Stimulated activated CD8-positive, alpha-beta memory T cell treated with anti-CD3 and anti-CD28 coated beads, Interleukin-4, amount 100 ng/mL, for 1 hour (primary cell): ENCODE results near the gene SUSD4.

Experiments used
- DNase-seq, 2 donors: peaks; one replicate each; pipeline ENCODE4 v3.0.0-alpha.2; 2020; ENCODE audit warnings: low read depth in 2 of 2, low spot score in 1 of 2

SUSD4 gene

DNA sequence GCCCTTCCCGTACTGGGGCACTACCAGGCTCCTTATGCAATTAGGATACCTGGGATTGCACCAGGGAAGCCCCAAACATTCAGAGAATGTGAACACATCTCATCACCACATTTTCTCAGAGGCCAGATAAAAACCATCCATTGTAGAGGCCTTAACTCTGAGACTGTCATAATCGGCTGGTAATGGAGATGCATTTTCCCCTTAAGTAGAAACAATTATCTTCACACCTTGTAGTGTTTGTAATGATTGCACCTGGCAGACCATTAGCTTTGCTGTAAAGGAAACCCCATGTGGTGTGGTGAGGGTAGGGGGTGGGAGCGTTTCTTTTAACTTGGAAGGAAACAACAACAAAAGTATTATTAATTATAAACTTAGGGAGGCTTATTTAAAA is 131.0 kb downstream of the SUSD4 start:
- no peak for DNase-seq

DNA sequence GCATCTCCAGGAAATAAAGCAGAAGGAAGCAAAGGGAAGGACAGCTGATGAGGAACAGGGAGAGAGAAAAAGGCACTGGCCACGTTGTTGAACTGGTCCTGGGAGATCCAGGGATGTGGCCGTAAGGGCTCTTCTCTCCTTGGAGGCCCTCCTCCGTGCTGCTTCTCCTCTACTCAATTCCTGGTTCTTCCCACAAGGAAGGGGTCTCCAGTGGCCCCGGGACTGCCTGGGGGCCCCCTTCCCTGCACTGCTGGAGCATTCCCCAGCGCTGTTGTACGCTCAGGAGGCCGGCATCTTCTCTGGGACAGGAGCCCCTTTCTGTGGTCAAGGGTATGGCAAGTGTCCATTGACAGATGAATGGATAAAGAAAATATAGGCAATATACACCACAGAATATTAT is 132.4 kb downstream of the SUSD4 start:
- DNase-seq: no peak

DNA sequence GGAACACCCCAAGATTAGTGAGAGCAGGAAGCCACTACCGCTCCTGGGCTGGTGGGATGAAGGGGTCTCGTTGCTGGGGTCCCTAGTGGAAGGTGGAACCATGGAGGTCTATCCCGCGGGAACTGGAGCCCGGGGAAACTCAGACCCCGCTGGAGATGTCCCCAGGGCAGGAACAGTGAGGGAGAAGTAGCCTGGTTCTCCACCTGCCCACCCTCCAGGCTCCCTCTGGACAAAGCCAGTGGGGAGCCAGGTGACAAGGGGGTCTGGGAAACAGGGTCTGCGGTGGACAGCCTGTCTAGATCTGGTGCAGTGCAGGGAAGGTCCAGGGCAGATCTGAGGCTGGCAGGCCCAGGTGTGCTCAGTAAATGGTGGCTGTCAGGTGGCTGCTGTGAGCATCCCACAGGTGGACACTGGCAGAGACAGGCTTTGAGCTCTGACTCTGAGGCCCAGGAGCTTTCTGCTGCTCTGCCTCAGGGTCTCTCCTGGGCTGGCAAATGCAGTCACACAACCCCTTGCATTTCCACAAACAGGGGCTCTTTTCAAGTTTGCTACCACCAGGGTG is 132.9 kb downstream of the SUSD4 start:
- no peak for DNase-seq

DNA sequence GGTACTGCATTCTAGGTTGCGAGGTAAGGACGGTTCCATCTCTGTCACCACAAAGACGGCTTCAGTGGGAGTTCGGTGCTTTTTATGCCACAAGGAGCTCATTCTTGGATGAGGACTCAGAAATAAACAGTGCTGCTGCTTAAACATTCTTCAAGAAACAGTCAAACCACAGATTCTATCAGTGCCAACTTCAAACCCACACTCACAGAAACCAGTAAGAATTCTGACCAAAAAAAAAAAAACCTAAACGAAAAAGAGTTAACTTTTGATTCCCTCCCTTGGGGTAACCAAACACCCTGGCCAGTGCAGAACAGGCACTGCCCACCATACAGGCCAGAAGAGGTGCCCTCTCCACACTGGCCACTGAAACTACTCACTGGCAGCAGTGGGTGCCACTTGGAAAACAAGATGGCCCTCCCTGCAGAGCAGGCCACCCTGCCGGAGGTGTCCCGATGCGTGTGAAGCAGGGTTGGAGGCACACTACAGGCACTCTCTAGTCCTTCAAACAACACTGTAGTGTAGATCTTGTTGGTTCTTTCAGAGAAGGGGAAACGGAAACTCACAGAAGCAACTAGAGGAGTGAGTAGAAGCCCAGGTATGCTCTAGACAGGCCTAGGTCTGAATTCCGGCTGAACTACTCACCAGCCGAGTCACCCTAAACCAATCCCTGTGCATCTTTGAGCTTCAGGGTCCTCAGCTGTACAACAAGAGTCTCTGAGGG is 133.7 kb downstream of the SUSD4 start:
- no peak for DNase-seq

DNA sequence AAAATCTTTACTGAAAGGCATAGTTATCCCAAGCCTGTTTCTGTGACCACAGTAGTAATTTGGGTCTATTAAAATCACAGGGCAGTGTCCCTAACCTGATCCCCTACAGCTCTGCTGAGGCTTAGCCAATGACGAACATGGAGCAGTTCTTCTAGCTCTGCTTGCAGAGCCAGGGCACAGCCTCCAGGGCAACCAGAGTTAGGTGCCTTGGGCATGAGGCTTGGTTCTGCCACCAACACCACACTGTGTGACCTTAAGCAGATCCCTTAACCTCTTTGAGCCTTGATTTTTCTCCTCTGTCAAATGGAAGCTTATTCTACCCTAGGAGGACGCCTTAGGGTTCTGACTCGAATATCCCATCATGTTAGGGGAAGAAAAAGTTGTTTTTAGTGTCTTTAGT is 134.2 kb downstream of the SUSD4 start:
- DNase-seq: no peak

DNA sequence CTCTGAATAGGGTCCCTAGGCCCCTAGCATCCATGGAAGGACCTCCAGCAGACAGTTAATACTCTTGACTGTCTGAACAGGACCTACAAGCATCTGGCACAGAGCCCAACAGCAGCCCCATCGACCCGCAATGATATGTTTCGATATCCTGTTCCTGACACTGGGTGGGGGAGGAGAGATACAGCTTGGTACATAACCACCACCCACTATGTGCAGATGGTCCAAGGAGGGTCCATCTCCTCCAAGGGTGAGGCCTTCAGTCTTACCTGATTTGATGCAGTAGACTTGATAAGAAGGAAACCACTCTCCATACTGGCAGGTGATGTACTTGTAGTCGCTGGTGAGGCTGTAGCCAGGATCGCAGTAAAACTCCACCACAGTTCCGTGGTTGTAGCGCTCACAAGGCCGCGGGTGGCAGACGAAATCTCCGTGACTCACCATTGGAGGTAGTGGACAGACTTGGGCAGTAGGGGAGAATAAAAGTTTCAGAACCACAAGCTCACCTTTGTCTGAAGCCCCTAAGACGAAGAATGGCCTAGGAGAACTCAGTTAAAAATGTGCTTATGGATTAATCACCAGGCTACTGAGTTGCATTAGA is 134.9 kb downstream of the SUSD4 start:
- no peak for DNase-seq

DNA sequence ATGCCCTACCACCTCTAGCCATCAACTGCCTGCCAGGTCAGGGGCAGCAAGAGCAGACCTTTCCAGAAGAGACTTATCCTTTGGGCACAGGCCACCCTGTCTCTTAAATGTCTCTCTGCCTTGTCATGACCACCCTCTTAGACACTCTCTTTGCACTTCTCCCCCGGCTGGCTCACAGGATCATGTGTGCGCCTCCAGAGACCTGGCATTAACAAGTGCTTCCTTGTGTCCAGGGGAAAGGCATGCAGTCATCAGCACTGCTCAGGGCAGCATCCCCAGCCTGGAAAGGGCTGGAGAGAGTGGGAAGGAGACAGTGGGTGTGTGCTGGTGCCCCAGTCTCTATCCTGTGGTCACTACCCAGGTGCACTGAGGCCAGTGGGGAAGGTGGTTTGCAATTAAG is 135.8 kb downstream of the SUSD4 start:
- no peak for DNase-seq

DNA sequence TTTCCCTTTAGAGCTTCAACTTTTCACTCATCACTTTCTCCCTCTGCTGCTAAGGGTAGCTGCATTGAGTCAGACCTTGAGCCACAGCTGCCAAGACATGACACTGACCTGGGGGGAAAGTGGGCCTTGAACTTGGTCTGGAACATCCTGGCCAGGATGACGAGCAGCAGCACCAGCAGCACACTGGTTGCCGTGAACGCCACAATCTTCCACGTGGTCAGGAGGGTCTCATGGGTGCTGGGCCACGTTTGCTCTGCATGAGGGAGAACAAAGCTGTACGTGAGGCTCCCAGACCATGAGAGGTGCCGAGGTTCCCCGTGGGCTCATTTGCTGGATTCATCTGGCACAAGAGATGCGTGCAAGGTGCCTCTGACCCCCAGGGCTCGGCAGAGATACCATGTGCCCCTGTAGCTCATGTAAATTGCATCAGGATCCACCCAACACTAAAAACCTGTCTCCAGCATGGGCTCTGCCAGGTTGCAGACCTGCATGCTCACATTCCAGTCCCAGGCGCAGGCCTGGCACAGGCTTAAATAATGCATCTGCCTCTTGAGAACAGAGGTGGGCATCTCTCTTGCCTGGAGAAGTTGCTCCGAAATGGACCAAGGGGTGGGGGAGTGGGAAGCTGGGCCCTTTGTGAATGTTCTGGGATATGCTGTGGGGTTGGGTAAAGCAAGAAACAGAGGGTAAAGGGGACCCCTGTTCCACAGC is 136.3 kb downstream of the SUSD4 start:
- no peak for DNase-seq

DNA sequence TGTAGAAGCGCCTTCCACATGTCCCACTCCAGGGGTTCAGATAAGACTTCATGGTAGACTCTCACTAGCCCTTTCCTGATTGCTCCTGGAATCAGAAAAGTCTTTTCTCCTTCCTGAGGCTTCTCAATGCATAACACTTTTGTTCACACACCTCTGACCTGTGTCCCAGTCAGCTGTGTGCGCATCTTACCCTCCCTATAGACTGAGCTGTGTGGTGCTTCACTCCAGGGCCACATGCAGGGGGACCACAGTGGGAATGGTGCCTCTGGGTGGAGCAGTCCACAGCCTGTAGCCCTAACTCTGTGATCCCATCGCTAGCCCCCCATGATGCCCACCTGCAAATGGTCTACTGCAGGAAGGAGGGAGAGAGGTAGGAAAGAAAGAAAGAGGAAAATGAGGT is 136.9 kb downstream of the SUSD4 start:
- no peak for DNase-seq

DNA sequence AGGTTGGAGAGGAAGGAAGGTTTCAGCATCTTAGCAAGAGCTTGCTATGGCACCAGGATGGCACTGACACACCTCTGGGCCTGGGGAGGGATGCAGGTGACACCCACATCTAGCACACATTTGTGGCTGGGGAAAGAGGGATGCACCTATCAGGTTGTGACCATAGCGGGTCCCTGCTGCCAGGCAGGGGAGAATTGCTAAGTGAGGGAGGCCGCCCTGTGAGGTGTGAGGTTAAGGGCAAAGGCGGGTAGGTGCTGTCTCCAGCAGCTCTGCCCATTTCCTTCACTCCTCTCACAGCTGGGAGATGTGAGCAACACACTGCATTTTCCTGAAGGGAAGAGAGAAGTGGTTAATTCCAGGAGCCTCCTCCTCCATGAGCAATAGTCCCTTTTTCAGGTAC is 137.7 kb downstream of the SUSD4 start:
- no peak for DNase-seq

DNA sequence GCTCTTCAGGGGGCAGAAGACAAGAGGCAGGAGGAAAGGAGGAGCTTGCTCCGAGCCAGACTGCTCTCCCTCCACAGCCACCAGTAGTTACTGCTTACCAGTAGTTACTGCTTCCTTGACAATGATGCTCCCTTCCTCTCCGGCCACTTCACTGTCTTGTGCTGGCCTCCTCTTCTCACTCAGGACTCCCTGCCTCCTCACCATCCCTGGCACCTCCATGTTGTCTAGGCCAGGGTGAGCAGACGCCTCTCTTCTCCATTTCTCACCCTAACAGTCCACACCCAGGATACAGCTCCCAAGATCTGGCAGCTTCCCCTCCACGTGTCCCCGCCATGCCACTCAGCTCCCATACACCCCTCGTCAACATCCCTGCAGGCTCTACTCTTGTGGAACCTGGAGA is 138.5 kb downstream of the SUSD4 start:
- DNase-seq: no peak

DNA sequence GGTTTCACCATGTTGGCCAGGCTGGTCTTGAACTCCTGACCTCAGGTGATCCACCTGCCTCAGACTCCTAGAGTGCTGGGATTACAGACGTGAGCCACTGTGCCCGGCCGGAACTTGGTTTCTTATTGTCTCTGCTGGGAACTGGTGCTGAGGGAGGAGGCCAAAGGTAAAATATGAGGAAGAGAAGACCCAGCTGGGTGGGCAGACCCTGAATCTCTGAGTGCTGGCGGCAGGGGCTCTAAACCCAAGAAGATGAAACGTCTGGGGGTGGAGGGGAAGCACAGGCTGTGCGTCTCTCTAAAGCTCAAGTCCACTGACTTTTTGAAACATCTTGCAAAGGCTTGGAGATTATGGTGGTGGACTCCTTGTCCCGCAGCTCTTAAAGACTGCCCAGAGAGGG is 138.9 kb downstream of the SUSD4 start:
- DNase-seq: no peak

DNA sequence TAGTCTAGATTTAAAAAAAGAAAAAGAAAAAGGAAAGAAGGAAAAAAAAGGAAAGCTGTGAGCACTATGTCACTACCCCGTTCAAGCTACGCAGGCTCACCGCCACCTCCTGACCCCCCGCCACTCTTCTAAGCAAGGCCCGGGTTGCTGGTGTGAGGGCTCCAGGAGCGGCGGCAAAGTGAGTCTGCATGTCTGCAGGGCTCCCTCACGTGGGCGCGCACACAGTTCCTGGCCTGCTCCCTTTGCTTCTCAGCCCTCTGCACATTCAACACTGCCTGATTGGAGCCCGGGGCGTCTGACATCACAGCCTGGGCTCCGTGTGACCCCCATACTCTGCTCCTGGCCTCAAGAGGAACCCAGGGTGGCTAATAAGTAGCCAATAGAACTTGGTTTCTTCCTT is 139.5 kb downstream of the SUSD4 start:
- DNase-seq: no peak

DNA sequence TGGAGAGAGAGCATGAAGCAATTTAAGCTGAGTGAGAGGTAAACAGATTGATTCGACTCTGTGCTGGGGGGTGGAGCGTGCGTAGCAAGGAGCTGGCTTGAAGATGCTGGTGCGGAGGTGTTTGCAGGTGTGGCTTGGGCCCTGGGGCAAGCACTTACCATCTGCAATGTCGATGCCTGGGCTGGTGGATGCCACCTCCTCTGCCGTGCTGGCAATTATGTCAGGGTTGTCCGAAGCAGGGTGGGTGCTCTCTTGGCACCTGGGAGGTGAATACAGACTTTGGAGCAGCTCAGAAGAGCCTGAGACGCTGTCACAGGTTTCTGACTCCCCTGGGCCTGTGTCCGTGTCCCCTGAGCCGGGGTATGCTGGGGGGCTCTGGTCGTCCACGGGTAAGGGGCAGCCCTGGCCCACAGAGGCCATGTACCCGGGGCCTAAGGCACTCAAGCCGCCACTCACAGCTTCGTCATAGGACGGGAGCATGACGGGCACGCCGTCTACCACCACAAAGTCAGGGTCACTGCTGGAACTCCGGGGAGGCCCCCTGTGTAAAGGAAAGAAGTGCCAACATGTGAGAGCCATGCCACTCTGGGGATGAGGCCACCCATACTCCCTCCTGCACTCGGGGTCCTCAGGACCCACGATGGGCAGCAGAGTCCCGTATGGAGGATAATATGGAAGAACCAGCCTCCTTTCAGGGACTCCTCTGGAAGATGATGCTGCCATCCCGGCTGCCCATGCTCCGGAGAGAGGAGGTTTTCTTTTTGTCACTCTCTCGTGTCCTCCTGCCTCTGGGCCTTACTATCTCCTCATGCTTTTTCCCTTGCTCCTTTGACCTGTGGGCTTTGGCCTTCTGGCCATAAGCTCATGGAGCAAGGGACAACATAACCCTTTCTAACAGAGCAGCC is 140.6 kb downstream of the SUSD4 start:
- no peak for DNase-seq

DNA sequence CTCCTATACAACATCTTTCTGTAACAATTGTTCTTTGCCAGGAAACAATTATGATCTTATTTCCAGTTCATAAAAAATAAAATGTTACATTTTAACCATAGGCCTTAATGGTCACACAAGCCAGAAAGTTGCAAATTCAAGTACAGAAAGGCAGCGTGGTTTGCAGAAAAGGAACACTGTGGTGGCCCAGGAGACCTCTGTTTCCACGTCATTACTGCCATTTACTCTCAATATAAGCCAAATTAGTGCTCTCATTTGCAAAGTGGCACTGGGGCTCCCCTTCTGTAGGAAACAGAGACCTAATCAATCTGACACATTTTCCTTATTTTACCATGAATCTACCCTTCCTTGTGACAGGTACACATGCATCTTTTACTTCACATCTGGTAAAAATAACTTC is 141.6 kb downstream of the SUSD4 start:
- no peak for DNase-seq

DNA sequence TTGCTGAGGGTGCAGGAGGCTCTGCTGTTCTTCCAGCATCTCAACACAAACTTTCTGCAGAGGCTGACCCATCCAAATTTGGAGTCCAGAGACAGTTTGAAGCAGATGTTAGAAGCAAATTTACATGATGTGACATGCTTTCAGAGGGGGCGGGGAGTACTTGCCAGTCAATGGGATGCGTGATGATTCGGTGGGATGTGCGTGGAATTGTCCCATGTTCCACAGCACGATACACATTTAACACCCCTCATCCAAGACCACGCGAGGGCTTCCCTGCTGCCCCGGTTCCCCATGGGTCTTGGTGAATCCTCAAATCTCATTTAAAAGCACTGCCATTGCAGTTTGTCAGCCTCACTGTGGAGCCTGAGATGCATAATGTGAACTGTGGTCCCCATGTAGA is 142.3 kb downstream of the SUSD4 start:
- no peak for DNase-seq

DNA sequence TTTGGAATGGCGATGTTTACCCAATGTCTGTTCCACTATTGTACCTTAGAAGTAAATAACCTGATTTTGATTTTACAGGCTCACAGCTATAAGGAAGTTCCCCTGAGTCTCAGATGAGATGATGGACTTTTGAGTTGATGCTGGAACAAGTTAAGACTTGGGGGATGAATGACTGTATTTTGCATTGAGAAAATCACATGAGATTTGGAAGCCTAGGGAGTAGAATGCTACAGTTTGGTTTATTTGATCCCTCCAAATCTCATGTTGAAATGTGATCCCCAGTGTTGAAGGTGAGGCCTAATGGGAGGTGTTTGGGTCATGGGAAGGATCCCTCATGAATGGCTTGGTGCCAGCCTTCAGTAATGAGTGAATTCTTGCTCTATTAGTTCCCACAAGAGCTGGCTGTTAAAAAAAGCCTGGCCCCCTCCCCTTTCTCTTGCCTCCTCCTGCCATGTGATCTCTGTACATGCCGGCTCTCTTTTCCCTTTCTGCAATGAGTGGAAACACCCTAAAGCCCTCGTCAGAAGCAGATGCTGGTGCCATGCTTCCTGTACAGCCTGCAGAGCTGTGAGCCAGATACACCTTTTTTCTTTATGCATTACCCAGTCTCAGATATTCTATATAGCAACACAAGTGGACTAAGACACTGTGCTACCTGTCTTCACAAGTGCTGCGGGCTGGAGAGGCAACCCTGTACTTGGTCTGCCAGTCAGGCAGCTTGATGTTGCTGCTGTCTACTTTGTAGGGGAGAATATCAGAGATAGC is 143.9 kb downstream of the SUSD4 start:
- DNase-seq: no peak

DNA sequence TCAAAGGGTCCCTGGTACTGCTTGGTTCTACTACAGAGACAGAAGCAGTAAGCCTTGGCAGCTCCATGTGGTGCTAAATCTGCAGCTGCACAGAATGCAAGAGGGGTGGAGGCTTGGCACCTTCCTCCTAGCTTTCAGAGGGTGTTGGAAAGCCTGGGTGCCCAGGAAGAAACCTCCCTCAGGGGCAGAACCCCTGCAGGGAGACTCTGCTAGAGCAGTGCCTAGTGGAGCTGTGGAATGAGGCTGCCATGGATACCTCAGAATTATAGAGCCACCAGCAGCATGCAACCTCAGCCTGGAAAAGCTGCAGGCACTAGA is 144.7 kb downstream of the SUSD4 start:
- DNase-seq: no peak

DNA sequence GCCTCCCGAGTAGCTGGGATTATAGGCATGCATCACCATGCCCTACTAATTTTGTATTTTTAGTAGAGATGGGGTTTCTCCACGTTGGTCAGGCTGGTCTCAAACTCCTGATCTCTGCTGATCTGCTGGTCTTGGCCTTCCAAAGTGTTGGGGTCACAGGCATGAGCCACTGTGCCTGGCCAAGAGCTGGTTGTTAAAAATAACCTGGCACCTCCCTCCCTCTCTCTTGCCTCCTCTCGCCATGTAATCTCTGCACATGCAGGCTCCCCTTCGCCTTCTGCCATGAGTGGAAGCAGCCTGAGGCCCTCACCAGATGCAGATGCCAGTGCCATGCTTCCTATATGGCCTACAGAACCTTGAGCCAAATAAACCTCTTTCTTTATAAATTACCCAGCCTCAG is 146.2 kb downstream of the SUSD4 start:
- no peak for DNase-seq

DNA sequence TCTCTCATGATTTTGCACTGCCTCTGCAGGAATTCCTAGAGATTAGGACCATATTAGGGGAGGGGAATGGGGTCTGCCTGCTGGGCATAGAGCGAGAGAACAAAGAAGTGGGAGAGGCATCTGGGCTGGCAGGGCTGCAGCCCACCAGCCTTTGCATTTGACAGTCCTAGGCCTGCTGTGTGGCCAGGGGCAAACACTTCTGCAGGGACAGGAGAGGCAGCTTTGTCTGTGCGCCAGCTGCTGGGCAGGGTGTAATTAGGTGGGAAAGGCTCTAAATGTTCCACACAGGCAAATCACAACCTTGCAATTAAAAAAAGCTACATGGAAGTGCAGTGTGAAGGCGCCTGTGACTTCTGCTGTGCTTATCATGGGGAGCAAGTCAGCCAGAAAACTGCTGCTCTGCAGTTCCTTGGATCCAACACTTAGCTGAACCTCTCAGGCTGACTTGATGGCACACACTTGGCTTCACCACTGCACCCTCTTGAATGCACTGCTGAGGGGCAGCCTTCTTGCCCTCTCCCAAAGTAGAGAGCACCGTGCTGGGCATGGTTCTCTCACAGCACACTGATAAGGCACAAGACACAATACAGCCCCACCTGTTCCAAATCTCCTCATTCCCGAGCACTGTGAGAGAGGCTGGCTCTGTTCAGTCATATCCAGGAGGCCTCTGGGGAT is 147.3 kb downstream of the SUSD4 start:
- no peak for DNase-seq
